H9 (cell line): ENCODE measurements around the gene SCN11A. TPM values are rescaled to one million over a fixed set of nuclear protein-coding genes. Genes with fewer than 3 reads are reported as not detected.

Source experiments
- DNase-seq: peaks from one replicate; pipeline ENCODE4 v3.0.0-alpha.2; 2017
- H2AFZ ChIP-seq: one replicate; pipeline ENCODE4 v1.6.1; 2013; ENCODE audit warnings: mild to moderate bottlenecking, low read length, control low read depth, moderate library complexity
- H2AK5ac ChIP-seq: 2 replicates; pipeline ENCODE4 v1.6.1; 2013; ENCODE audit warnings: low read length, control low read depth, mixed read lengths; ENCODE audit not compliant: insufficient read length
- H2BK120ac ChIP-seq: one replicate; pipeline ENCODE4 v1.6.1; 2013; ENCODE audit warnings: low read depth, mild to moderate bottlenecking, low read length, control low read depth, inconsistent platforms; ENCODE audit not compliant: poor library complexity, severe bottlenecking
- H2BK12ac ChIP-seq: 2 replicates; pipeline ENCODE4 v1.6.1; 2013; ENCODE audit warnings: low read length, control low read depth, mixed read lengths, low read depth; ENCODE audit not compliant: insufficient read length
- H2BK15ac ChIP-seq: 2 replicates; pipeline ENCODE4 v1.6.1; 2013; ENCODE audit warnings: low read depth, low read length, control low read depth
- H2BK20ac ChIP-seq: one replicate; pipeline ENCODE4 v1.6.1; 2013; ENCODE audit warnings: low read depth, mild to moderate bottlenecking, low read length, control low read depth, inconsistent platforms; ENCODE audit not compliant: poor library complexity, severe bottlenecking
- H2BK5ac ChIP-seq: 2 replicates; pipeline ENCODE4 v1.6.1; 2013; ENCODE audit warnings: low read length, control low read depth, mixed read lengths; ENCODE audit not compliant: insufficient read length
- H3K14ac ChIP-seq: 2 replicates; pipeline ENCODE4 v1.6.1; 2013; ENCODE audit warnings: low read length, control low read depth; ENCODE audit not compliant: insufficient read depth
- H3K18ac ChIP-seq: 2 replicates; pipeline ENCODE4 v1.6.1; 2013; ENCODE audit warnings: low read depth, mild to moderate bottlenecking, mixed read lengths, low read length, control low read depth; ENCODE audit not compliant: insufficient read length
- H3K23ac ChIP-seq: 2 replicates; pipeline ENCODE4 v1.6.1; 2013; ENCODE audit warnings: low read length, control low read depth, mixed read lengths, low read depth; ENCODE audit not compliant: insufficient read length
- H3K23me2 ChIP-seq: 2 replicates; pipeline ENCODE4 v1.6.1; 2013; ENCODE audit warnings: low read depth, mild to moderate bottlenecking, mixed read lengths, low read length, control low read depth; ENCODE audit not compliant: insufficient read length, poor library complexity, severe bottlenecking
- H3K27ac ChIP-seq: 2 replicates; pipeline ENCODE4 v1.5.1; 2013; ENCODE audit warnings: low read length, control low read depth, mixed read lengths, low read depth; ENCODE audit not compliant: insufficient read length
- H3K27me3 ChIP-seq: 2 replicates; pipeline ENCODE4 v1.6.1; 2013; ENCODE audit warnings: low read length, control low read depth, inconsistent platforms; ENCODE audit not compliant: insufficient read depth
- H3K4ac ChIP-seq: 2 replicates; pipeline ENCODE4 v1.6.1; 2013; ENCODE audit warnings: low read depth, mild to moderate bottlenecking, control low read depth, inconsistent platforms, low read length, moderate library complexity
- H3K4me1 ChIP-seq: 2 replicates; pipeline ENCODE4 v1.6.1; 2013; ENCODE audit warnings: low read length, control low read depth, inconsistent platforms; ENCODE audit not compliant: insufficient read depth
- H3K4me2 ChIP-seq: 2 replicates; pipeline ENCODE4 v1.6.1; 2013; ENCODE audit warnings: low read length, control low read depth, mixed read lengths; ENCODE audit not compliant: insufficient read length, insufficient read depth
- H3K56ac ChIP-seq: 2 replicates; pipeline ENCODE4 v1.6.1; 2013; ENCODE audit warnings: low read depth, mild to moderate bottlenecking, mixed read lengths, low read length, control low read depth; ENCODE audit not compliant: insufficient read length
- H3K79me1 ChIP-seq: 2 replicates; pipeline ENCODE4 v1.6.1; 2013; ENCODE audit warnings: low read depth, mild to moderate bottlenecking, moderate library complexity, low read length, control low read depth, inconsistent platforms; ENCODE audit not compliant: insufficient read depth, poor library complexity, severe bottlenecking
- H3K79me2 ChIP-seq: 2 replicates; pipeline ENCODE4 v1.6.1; 2013; ENCODE audit warnings: low read length, control low read depth, inconsistent platforms; ENCODE audit not compliant: insufficient read depth
- H3K9ac ChIP-seq: 2 replicates; pipeline ENCODE4 v1.6.1; 2013; ENCODE audit warnings: low read length, control low read depth, mixed read lengths; ENCODE audit not compliant: insufficient read length; ENCODE audit errors: extremely low read depth
- H3K9me3 ChIP-seq: one replicate; pipeline ENCODE4 v1.6.1; 2013; ENCODE audit warnings: low read depth, low read length, inconsistent platforms; ENCODE audit not compliant: control insufficient read depth
- H3T11ph ChIP-seq: one replicate; pipeline ENCODE4 v1.6.1; 2013; ENCODE audit warnings: mild to moderate bottlenecking, low read length, control low read depth, inconsistent platforms
- H4K20me1 ChIP-seq: one replicate; pipeline ENCODE4 v1.6.1; 2013; ENCODE audit not compliant: control insufficient read depth, insufficient read length, insufficient read depth
- H4K5ac ChIP-seq: 2 replicates; pipeline ENCODE4 v1.6.1; 2013; ENCODE audit warnings: low read depth, mild to moderate bottlenecking, mixed read lengths, low read length, control low read depth; ENCODE audit not compliant: insufficient read length
- H4K8ac ChIP-seq: replicated peaks from 2 replicates; pipeline ENCODE4 v1.6.1; 2013; ENCODE audit warnings: low read length, control low read depth, mixed read lengths, low read depth; ENCODE audit not compliant: insufficient read length
- H4K91ac ChIP-seq: 2 replicates; pipeline ENCODE4 v1.6.1; 2013; ENCODE audit warnings: low read depth, mild to moderate bottlenecking, moderate library complexity, mixed read lengths, low read length, control low read depth; ENCODE audit not compliant: insufficient read length
- H3K27ac Mint-ChIP-seq, 3 experiments: 2 replicates in 2 of 3; 3 replicates in 1 of 3; pipeline ENCODE4 v1.8.0; 2020 to 2021; ENCODE audit warnings: mixed read lengths in 3 of 3, mild to moderate bottlenecking in 1 of 3, moderate library complexity in 1 of 3
- H3K27me3 Mint-ChIP-seq: 2 replicates; pipeline ENCODE4 v1.8.0; 2021; ENCODE audit warnings: low read depth, mild to moderate bottlenecking, moderate library complexity, mixed read lengths
- H3K36me3 Mint-ChIP-seq, 3 experiments: 2 replicates in 2 of 3; 3 replicates in 1 of 3; pipeline ENCODE4 v1.8.0; 2020 to 2021; ENCODE audit warnings: low read depth in 3 of 3, mixed read lengths in 3 of 3; ENCODE audit not compliant: insufficient read depth in 1 of 3
- H3K4me1 Mint-ChIP-seq, 2 experiments: 2 replicates each; pipeline ENCODE4 v1.8.0; 2020; ENCODE audit warnings: mixed read lengths in 2 of 2
- H3K4me3 Mint-ChIP-seq, 2 experiments: 2 replicates in 1 of 2; 3 replicates in 1 of 2; pipeline ENCODE4 v1.8.0; 2020 to 2021; ENCODE audit warnings: mild to moderate bottlenecking in 2 of 2, mixed read lengths in 2 of 2, moderate library complexity in 1 of 2
- H3K9me3 Mint-ChIP-seq, 2 experiments: 2 replicates in 1 of 2; 3 replicates in 1 of 2; pipeline ENCODE4 v1.8.0; 2020; ENCODE audit warnings: mild to moderate bottlenecking in 2 of 2, mixed read lengths in 2 of 2, moderate library complexity in 1 of 2
- CTCF ChIP-seq: fragments of 200-600 bp; sonication (generic); conservative IDR thresholded peaks from 3 replicates; pipeline ENCODE4 v1.8.0; 2021; ENCODE audit warnings: antibody characterized with exemption, mild to moderate bottlenecking
- WGBS: extraction: QIAGEN DNeasy Blood & Tissue Kit; methylation state at CpG from one replicate; pipeline ENCODE4 v1.1.7; 2013; ENCODE audit warnings: missing lambda C conversion rate, low lambda C conversion rate, mixed read lengths; ENCODE audit not compliant: insufficient read length; ENCODE audit errors: extremely low coverage; 5-methylcytosine and 5-hydroxymethylcytosine counted together
- total RNA-seq: library from RNA; stranded (reverse); gene quantifications from 2 replicates; pipeline ENCODE4 v1.2.1, GENCODE V29; 2021

SCN11A gene
- total RNA-seq, 1 experiment from 2014 or later, result 0.17 TPM

- Histone ChIP-seq H3K79me2 (no peaks in the 10 kb centered on the region), H2BK15ac (no peak overlapping the region), H2BK5ac (no peak overlapping the region), H3K4me1 (no peaks in the 10 kb centered on the region), H3K79me1 (no peaks in the 10 kb centered on the region), H3K18ac (no peak overlapping the region), H4K91ac (no peak overlapping the region), H2BK12ac (no peak overlapping the region), H3K56ac (no peak overlapping the region), H3K14ac (no peak overlapping the region), H4K5ac (no peak overlapping the region), H2AK5ac (no peak overlapping the region), H4K20me1 (no peaks in the 10 kb centered on the region), H3K4ac (no peak overlapping the region), H2BK120ac (no peak overlapping the region), H3T11ph (no peak overlapping the region), H4K8ac (no peak overlapping the region), H2AFZ (no peak overlapping the region), H3K23ac (no peak overlapping the region), H3K27ac (no peak overlapping the region), H3K9me3 (no peaks in the 10 kb centered on the region), H3K27me3 (no peaks in the 10 kb centered on the region), H3K4me2 (no peak overlapping the region), H2BK20ac (no peak overlapping the region), H3K23me2 (no peaks in the 10 kb centered on the region), H3K9ac (no peak overlapping the region)
- H3K4me1 Mint-ChIP-seq, result no peaks in the 10 kb centered on the region
- no peaks in the 10 kb centered on the region for H3K9me3 Mint-ChIP-seq
- WGBS, result no CpG with 5 or more reads among the region's 3 CpGs
- H3K27me3 Mint-ChIP-seq, result no peaks in the 10 kb centered on the region
- no peak overlapping the region for H3K4me3 Mint-ChIP-seq
- no peak for DNase-seq
- peaks cover 13 to 68% (median 62%) of the 10 kb centered on the region in 3 experiments; a peak in 5 of 7 replicates for H3K36me3 Mint-ChIP-seq
- TF ChIP-seq CTCF, result no peak
- H3K27ac Mint-ChIP-seq, result no peak overlapping the region
These were observed 36.7 kb upstream of the SCN11A start for GRCh38 chr3:39088456-39088855.
